Smooth muscle cell (in vitro differentiated cells): Measurements from ENCODE around the gene PTPN23. TPM values are rescaled to one million over a fixed set of nuclear protein-coding genes. Genes with fewer than 3 reads are reported as not detected.

Experiments
- DNase-seq: peaks from one replicate; lab custom pipeline; 2025; ENCODE audit not compliant: unreplicated experiment; lab: John Stamatoyannopoulos, UW
- H2AFZ ChIP-seq: fragments of 200-600 bp; sonication (generic); 2 replicates; pipeline ENCODE4 v1.6.0; 2016; ENCODE audit warnings: antibody characterized with exemption, low read depth, mild to moderate bottlenecking
- H3F3A ChIP-seq: fragments of 200-600 bp; sonication (generic); 2 replicates; pipeline ENCODE4 v1.6.0; 2017; ENCODE audit warnings: antibody characterized with exemption, low read depth
- H3K27ac ChIP-seq: fragments of 200-600 bp; sonication (generic); 2 replicates; pipeline ENCODE4 v1.5.1; 2016; ENCODE audit warnings: low read depth, mild to moderate bottlenecking
- H3K27me3 ChIP-seq: fragments of 200-600 bp; sonication (generic); 2 replicates; pipeline ENCODE4 v1.6.1; 2016; ENCODE audit warnings: low read depth, mild to moderate bottlenecking
- H3K36me3 ChIP-seq: fragments of 200-600 bp; sonication (generic); 2 replicates; pipeline ENCODE4 v1.5.1; 2016; ENCODE audit warnings: low read depth
- H3K4me1 ChIP-seq: fragments of 200-600 bp; sonication (generic); 2 replicates; pipeline ENCODE4 v1.5.1; 2016; ENCODE audit warnings: low read depth
- H3K4me2 ChIP-seq: fragments of 200-600 bp; sonication (generic); 2 replicates; pipeline ENCODE4 v1.6.0; 2016; ENCODE audit warnings: mild to moderate bottlenecking
- H3K4me3 ChIP-seq: fragments of 200-600 bp; sonication (generic); 2 replicates; pipeline ENCODE4 v1.5.1; 2016; ENCODE audit warnings: mild to moderate bottlenecking
- H3K79me2 ChIP-seq: fragments of 200-600 bp; sonication (generic); 2 replicates; pipeline ENCODE4 v1.6.0; 2016; ENCODE audit warnings: low read depth, mild to moderate bottlenecking
- H3K9ac ChIP-seq: fragments of 200-600 bp; sonication (generic); 2 replicates; pipeline ENCODE4 v1.6.0; 2016; ENCODE audit warnings: low read depth
- H3K9me3 ChIP-seq: fragments of 200-600 bp; sonication (generic); replicated peaks from 2 replicates; pipeline ENCODE4 v1.5.1; 2016; ENCODE audit warnings: low read depth
- H4K20me1 ChIP-seq: fragments of 200-600 bp; sonication (generic); 2 replicates; pipeline ENCODE4 v1.6.0; 2016; ENCODE audit warnings: low read depth
- CTCF ChIP-seq: fragments of 200-600 bp; sonication (generic); IDR thresholded peaks from 2 replicates; pipeline ENCODE4 v1.5.1; 2017; ENCODE audit warnings: borderline replicate concordance, mild to moderate bottlenecking, antibody characterized with exemption; ENCODE audit not compliant: insufficient read depth, poor library complexity, severe bottlenecking
- WGBS: methylation state at CpG from one replicate; pipeline ENCODE4 v1.1.7; 2016; ENCODE audit warnings: low lambda C conversion rate; 5-methylcytosine and 5-hydroxymethylcytosine counted together
- polyA plus RNA-seq: library from polyadenylated mRNA; unstranded; fragments of >200 nt; fragmentation: Nextera tagmentation; extraction: Ambion mirVana; gene quantifications from 2 replicates; pipeline ENCODE4 v1.2.1, GENCODE V29; 2016
- total RNA-seq: library from RNA; depleted of rRNA; stranded (reverse); fragments of >200 nt; gene quantifications from 2 replicates; pipeline ENCODE4 v1.2.3, GENCODE V29; 2014

Gene PTPN23, protein sequence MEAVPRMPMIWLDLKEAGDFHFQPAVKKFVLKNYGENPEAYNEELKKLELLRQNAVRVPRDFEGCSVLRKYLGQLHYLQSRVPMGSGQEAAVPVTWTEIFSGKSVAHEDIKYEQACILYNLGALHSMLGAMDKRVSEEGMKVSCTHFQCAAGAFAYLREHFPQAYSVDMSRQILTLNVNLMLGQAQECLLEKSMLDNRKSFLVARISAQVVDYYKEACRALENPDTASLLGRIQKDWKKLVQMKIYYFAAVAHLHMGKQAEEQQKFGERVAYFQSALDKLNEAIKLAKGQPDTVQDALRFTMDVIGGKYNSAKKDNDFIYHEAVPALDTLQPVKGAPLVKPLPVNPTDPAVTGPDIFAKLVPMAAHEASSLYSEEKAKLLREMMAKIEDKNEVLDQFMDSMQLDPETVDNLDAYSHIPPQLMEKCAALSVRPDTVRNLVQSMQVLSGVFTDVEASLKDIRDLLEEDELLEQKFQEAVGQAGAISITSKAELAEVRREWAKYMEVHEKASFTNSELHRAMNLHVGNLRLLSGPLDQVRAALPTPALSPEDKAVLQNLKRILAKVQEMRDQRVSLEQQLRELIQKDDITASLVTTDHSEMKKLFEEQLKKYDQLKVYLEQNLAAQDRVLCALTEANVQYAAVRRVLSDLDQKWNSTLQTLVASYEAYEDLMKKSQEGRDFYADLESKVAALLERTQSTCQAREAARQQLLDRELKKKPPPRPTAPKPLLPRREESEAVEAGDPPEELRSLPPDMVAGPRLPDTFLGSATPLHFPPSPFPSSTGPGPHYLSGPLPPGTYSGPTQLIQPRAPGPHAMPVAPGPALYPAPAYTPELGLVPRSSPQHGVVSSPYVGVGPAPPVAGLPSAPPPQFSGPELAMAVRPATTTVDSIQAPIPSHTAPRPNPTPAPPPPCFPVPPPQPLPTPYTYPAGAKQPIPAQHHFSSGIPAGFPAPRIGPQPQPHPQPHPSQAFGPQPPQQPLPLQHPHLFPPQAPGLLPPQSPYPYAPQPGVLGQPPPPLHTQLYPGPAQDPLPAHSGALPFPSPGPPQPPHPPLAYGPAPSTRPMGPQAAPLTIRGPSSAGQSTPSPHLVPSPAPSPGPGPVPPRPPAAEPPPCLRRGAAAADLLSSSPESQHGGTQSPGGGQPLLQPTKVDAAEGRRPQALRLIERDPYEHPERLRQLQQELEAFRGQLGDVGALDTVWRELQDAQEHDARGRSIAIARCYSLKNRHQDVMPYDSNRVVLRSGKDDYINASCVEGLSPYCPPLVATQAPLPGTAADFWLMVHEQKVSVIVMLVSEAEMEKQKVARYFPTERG (N-terminal part only)
- total RNA-seq (4.8 and 7.2 TPM in 2 replicates), polyA plus RNA-seq (17.1 and 22.1 TPM in 2 replicates)

DNA sequence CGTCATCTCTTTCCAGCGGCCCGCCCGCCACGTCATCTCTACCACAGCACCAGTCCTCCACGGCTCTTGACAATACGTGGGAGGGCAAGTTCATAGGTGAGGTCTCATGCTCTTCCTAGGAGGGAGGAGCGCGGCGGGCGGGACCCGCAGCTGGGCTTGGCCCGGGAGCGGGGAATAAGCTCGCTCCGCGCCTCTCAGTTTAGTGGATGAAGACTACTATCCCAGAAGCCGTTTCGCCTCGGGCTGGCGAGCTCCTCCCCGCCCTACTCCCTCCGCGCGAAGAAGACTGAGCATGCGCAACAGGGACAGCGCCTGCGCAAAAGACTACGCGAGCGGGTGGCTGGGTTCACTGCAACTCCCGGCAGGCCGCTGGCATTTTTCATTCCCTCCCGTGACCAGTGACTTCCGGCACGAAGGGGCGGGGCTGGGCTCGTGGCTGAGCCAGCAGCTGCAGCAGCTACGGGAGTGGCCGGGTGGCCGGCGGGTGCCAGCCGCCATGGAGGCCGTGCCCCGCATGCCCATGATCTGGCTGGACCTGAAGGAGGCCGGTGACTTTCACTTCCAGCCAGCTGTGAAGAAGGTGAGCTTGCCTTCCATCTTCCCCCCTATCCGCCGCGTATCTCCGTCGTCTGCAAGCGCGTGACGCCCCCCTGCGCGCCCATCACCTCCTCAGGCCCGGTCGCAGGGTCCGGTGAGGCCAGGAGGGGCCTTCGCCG lies at the start of gene PTPN23:
TSS of gene PTPN23 (plus strand) at position 421 of the 716 bp plus-strand sequence. CDS start at position 497, 76 bp downstream.
- H3K4me3 ChIP-seq = peak within 1 kb of the TSS; percentile 72
- H3K36me3 ChIP-seq = no peaks in the 10 kb centered on the region
- H4K20me1 ChIP-seq = peaks cover 39% of the 10 kb centered on the region
- H3F3A ChIP-seq = peaks cover 5% of the 10 kb centered on the region
- H3K27me3 ChIP-seq = no peaks in the 10 kb centered on the region
- peak; percentile 98 for DNase-seq
- no peak for TF ChIP-seq CTCF
- peak within 1 kb of the TSS; percentile 97 for H3K9ac ChIP-seq
- H2AFZ ChIP-seq = peak within 1 kb of the TSS; percentile 50
- WGBS = under 1% methylated on average over 58 of the region's 61 CpGs
- H3K4me2 ChIP-seq = peak within 1 kb of the TSS; percentile 96
- H3K4me1 ChIP-seq = peaks cover 18% of the 10 kb centered on the region
- peaks cover 58% of the 10 kb centered on the region for H3K79me2 ChIP-seq
- H3K27ac ChIP-seq = peak within 1 kb of the TSS; percentile 95
- no peaks in the 10 kb centered on the region for H3K9me3 ChIP-seq

DNA sequence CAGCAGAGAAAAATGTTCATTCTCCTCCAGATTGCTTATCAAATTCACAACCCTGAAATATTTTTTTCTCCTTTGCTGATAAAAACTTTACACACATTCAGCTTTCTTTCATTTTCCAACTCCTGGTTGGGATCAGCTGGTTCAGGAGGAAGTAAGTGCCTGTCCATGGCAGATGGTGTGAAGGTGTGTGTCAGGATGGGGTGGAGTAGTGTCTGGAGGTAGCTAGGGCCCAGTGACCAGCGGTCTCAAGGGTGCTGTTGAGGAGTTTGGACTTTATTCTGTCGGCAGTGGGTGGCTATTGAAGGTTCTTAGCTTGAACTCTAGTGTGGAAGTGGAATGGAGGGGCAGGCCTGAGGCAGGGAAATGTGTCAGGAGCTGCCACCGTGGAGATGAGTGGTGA lies 46.9 kb upstream of the PTPN23 start:
- Histone ChIP-seq H3K4me1 (no peaks in the 10 kb centered on the region), H4K20me1 (no peaks in the 10 kb centered on the region), H3K27me3 (no peaks in the 10 kb centered on the region), H3K36me3 (peaks cover 7% of the 10 kb centered on the region), H3K4me3 (no peak overlapping the region), H3K79me2 (no peaks in the 10 kb centered on the region), H3K9me3 (no peaks in the 10 kb centered on the region), H3K4me2 (no peak overlapping the region), H3K9ac (no peak overlapping the region), H3K27ac (no peak overlapping the region), H3F3A (no peaks in the 10 kb centered on the region), H2AFZ (no peak overlapping the region)
- DNase-seq = no peak
- 81% methylated on average over 3 of the region's 3 CpGs for WGBS
- TF ChIP-seq CTCF = no peak

DNA sequence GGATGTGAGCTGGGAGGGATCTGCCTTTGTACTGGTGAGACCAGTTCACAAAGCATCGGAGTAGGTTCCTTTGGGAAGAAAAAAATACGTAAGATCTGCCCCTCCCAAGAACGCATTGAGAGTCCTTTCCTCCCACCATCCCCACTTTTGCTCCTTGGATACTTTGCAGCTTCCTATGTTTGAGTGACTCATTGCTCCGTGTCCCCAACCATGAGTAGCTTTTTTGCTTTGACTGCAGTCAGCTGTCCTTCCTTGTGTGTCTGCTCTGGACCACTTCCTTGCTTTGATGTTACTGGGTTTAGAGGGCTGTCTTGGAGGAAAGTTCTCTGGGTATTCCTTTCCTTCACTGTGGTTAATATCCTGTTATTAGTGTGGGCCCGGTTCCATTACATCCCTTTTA lies 43.2 kb upstream of the PTPN23 start:
- no peak overlapping the region for H2AFZ ChIP-seq
- WGBS = 77% methylated on average over 5 of the region's 5 CpGs
- H3F3A ChIP-seq = no peaks in the 10 kb centered on the region
- no peak overlapping the region for H3K9ac ChIP-seq
- DNase-seq = no peak
- no peak overlapping the region for H3K4me2 ChIP-seq
- H3K4me3 ChIP-seq = no peak overlapping the region
- no peak for TF ChIP-seq CTCF
- no peaks in the 10 kb centered on the region for H3K36me3 ChIP-seq
- no peaks in the 10 kb centered on the region for H4K20me1 ChIP-seq
- H3K9me3 ChIP-seq = no peaks in the 10 kb centered on the region
- H3K4me1 ChIP-seq = no peaks in the 10 kb centered on the region
- H3K79me2 ChIP-seq = no peaks in the 10 kb centered on the region
- H3K27ac ChIP-seq = no peak overlapping the region
- H3K27me3 ChIP-seq = no peaks in the 10 kb centered on the region
